DMS79 (cell line): Measurements from ENCODE around the gene PDZD2.
"Not testable (repeated sequence)": the region's sequence is repeated elsewhere in the genome, so short reads cannot be mapped to it uniquely, and the experiment has no call there.

Experiments used
- DNase-seq: peaks from one replicate; lab custom pipeline; 2025; lab: John Stamatoyannopoulos, UW

The PDZD2 gene

GRCh38 chr5:31691408-31691807, 52.5 kb downstream of the PDZD2 start:
- not testable (repeated sequence) for DNase-seq

DNA sequence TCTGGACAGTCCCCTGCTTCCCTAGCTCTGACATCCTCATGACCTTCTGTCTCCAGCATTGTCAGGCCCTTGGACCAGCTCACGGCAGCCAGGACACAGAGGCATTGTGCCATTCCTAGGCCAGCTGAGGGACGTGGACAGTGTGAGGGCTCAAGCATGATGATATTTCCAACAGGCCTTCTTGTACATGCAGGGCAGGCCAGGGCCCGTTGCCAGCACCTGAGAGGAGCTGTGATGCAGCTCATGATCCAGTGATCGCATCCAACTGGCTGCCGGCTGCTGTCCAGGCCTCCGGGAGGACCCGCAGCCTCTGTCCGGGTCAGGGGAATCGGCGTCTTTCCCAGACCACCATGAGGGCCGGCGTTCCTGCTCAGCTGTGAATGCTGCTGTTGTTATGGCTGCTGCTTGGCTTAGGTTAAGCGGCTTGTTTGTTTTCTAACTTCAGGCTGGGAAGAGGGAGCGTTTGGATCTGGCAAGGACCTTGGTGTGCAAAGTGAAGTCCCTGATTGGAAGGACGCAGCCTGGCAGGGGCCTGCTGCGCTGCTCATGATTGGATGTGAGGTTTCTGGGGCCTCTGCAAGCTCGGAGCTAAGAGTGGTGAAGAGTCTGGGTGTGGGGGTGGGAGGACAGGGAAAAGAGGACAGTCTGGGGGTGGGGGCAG, 53.8 kb downstream of the PDZD2 start:
- no peak for DNase-seq

DNA sequence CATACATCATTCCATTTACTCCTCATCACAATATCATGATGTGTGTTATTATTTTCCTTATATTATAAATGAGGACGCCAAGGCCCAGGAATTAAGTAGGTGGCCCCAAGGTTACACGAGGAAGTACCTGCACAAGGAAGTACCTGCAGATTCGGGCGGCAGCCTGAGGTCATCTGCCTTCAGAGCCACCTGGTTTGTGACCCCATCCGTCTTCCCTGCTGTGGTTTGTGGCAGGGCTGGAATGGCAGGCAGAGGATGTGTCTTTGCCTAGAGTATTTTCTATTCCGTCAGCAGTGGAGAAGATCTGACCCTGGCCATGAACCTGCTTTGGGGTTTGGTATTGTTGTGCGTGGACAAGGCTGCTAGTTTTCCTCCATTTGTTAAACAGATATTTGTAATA, 59.7 kb downstream of the PDZD2 start:
- no peak for DNase-seq

DNA sequence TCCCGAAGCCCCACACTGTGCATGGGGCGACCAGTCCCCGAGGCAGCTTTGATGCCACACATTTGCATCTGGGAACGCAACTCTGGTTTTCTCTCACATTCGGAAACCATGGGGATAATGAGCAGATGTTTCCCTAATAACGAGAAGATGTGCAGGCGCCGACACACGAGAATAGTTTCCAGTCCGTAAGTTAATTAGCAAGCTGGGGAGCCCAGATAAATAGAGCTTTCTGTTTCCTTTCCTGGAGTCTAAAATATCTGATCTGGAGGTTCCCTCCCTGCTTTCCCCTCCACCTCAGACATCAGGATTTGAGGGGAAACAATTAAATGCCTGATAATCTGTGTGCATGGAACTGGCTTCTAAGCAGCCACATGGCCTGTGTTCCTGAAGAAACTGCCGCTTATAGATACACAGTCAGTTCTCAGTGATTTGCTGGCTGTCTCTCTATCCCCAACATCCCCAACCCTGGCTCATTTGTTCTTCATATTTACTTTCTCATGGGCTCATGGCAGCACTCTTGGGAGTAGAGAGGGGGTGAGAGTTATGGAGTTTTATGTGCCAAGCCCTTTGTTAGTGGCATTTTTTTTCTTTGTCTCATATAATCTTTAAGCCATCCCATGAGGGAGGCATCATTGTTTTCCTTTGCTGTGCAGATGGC, 62.8 kb downstream of the PDZD2 start:
- DNase-seq: no peak

DNA sequence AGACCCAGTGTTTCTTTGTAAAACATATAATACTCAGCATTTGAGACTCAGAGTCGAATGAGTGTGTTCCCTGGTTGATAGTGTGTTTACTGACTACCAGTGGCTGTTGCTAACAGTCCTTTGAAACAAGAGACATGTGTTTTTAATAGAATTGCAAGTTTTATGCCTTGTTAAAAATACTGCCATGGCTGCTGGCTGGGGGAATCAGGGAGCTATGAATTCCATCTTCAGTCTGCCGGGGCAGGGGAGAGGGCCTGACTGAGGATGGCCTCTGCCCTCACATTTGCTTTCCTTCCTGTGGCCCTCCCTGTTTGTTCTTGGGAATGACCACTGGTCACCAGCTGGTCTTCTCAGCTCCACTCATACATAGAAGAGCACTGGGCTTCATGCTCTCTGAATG, 63.8 kb downstream of the PDZD2 start:
- no peak for DNase-seq

- DNase-seq: no peak
These were observed 64.8 kb downstream of the PDZD2 start for GRCh38 chr5:31703757-31704156.

- DNase-seq: no peak
These were observed 67.3 kb downstream of the PDZD2 start for GRCh38 chr5:31706186-31706585.

- no peak for DNase-seq
These were observed 68.4 kb downstream of the PDZD2 start for GRCh38 chr5:31707329-31707728.

- DNase-seq: no peak
These were observed 69.2 kb downstream of the PDZD2 start for GRCh38 chr5:31708089-31708488.

DNA sequence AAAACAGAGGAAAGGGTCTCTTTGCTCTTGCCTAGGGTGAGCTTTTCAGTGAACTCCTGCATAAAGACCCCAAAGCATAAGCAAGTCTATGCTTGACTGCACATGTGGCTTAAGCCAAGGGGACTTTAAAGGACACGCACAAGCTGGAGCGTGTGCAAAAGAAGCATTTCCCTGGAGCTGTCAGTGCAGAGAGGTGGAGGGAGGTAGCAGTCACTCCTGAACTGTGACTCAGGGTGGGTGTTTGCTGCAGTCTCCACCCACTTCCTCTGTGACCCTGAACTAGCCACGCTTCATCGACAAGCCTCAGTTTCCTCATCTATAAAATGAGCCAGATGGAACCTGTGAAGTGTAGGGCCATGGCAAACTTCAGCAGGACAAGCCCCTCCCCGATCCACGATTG, 72.4 kb downstream of the PDZD2 start:
- no peak for DNase-seq

GRCh38 chr5:31711935-31712592, 73.1 kb downstream of the PDZD2 start:
- no peak for DNase-seq

DNA sequence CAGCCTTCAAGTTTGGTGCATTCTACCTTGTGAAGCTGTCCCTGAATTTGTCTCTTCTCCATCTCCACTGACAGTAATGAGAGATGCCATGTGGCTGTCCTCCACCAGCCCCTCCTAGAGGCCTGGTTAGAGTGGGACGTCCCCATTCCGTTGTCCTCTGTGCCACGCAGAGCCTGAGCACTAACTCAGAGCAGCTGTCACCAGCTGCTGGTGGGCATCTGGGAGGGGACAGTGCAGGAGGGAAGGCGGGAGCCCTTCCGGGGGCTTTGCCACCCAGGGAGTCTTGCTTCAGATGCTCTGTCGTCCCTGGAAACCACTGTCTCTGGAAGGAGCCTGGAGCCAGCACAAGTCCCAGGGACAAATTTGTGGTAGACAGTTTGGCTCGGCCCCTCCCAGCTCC, 78.6 kb downstream of the PDZD2 start:
- no peak for DNase-seq

GRCh38 chr5:31720004-31720403, 81.1 kb downstream of the PDZD2 start:
- DNase-seq: no peak

DNA sequence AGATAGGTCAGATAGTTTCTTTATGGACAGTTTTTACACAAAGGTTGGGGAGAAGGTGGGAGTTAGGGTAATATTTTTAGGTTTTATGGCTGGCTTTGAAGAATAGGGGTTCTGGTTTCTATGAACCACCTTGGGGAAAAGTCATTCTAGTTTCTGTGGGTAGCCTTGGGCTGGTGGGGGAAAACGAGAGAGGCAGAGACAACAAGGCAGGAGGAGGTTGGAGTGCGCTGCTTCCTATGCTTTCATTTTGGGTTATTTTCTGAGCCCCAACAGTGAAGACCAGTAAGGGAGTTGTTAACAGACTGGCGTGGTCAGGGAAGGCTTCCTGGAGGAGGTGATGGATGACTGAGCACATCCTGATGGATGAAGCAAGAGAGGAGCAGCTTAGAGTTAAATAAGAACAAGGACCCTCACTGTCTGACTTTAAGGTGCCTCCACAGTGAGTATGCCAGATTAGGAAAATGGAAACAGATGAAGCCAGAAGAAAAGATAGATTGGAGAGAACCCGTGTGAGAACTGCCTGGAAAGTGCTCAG, 81.9 kb downstream of the PDZD2 start:
- DNase-seq: no peak

GRCh38 chr5:31722111-31722510, 83.2 kb downstream of the PDZD2 start:
- DNase-seq: no peak

GRCh38 chr5:31725996-31726395, 87.1 kb downstream of the PDZD2 start:
- DNase-seq: no peak

DNA sequence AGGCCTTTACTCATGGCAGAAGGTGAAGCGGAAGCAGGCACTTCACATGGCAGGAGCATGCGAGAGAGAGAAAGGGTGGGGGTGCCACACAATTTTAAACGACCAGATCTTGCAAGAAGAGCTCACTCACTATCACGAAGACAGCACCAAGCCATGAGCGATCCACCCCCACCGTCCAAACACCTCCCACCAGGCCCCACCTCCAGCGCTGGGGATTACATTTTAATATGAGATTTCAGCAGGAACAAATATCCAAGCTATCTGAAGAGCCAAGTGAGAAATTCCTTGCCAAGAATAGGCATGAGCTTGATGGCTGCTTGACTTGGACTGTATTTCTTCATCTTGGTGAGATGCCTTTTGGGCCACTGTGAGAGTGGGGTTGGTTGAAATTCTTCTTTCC, 88.0 kb downstream of the PDZD2 start:
- DNase-seq: no peak

- no peak for DNase-seq
These were observed 89.1 kb downstream of the PDZD2 start for GRCh38 chr5:31728039-31728438.

- not testable (repeated sequence) for DNase-seq
These were observed 89.9 kb downstream of the PDZD2 start for GRCh38 chr5:31728806-31729205.

DNA sequence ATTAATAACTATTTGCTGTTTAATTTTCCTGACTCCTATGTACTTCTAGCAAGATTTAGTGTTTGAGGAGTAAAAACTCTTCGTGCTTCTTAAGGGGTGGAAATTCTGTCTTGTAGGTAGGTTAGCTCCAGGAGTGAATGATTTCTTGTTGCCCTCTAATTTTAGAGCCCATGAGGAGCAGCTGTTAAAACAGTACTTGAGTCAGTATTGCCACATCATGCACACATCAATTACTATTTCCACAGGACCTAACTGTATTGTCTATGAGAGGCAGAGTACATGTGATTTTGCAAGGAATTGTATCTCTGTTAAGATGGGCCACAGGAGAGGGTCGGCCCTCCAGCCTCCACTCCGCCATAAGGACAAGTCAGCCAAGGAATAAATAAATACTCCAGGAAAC, 91.2 kb downstream of the PDZD2 start:
- DNase-seq: no peak

- DNase-seq: no peak
These were observed 92.1 kb downstream of the PDZD2 start for GRCh38 chr5:31731016-31731415.

DNA sequence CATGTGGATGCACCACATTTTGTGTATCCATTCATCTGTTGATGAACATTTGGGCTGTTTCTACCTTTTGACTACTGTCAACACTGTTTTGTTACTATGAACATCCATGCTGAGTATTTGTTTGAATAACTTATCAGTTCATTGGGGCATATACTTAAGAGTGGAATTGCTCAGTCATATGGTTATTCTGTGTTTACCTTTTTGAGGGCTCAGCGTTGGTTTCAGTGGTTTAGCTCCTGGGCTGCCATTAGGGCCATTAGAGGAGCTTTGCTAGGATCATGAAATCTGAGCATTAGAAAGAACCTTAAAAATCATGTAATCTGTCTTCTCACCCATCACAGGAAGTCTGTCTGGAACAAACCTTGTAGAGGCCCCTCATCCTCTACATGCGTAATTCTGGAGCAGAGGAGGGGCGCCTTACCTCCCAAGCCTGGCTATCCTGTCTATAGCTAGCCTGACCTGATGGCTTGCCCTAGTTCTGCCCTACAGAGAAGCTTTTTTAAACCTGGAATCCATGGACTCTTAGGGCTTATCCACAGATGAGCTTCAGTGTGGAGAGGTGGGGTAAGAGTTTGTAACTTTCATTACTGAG, 92.9 kb downstream of the PDZD2 start:
- no peak for DNase-seq

DNA sequence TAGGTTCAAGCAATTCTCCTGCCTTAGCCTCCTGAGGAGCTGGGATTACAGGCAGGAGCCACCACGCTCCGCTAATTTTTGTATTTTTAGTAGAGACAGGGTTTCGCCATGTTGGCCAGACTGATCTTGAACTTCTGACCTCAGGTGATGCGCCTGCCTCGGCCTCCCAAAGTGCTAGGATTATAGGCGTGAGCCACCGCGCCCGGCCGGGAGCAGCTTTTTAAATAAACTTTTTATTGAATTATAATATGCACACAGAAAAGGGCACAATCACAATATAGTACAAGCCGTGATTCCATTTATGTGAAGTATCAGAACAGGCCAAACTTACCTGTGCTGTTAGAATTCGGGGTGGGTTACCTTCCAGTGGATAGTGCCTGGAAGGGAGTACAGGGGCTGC, 93.9 kb downstream of the PDZD2 start:
- not testable (repeated sequence) for DNase-seq
